ENCODE data around the gene ASNSD1.
"Not testable (repeated sequence)": the region's sequence is repeated elsewhere in the genome, so short reads cannot be mapped to it uniquely, and the experiment has no call there.

The ASNSD1 gene

DNA sequence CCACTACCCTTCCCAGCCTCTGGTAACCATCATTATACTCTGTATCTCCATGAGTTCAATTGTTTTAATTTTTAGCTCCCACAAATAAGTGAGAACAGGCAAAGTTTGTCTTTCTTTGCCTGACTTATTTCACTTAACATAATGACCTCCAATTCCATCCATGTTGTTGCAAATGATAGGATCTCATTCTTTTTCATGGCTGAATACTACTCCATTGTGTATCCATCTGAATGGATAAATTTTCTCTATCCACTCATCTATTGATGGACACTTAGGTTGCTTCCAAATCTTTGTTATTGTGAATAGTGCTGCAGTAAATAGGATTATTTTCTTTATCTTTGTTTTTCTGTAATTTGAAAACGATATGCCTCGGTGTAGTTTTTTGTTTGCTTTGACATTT lies 39.4 kb downstream of the ASNSD1 start:
- POLR2A ChIA-PET (ENCODE audit: low non-redundant PET): no interaction called here
- no peak for DNase-seq (ENCODE audit: low spot score)
- CTCF ChIA-PET: interaction anchor here (1.4 kb wide), 1 partner anchor 40 kb away, joined by 8 read pairs; the partner anchor contains the start of gene ASNSD1
- TF ChIP-seq, protein P1, sequence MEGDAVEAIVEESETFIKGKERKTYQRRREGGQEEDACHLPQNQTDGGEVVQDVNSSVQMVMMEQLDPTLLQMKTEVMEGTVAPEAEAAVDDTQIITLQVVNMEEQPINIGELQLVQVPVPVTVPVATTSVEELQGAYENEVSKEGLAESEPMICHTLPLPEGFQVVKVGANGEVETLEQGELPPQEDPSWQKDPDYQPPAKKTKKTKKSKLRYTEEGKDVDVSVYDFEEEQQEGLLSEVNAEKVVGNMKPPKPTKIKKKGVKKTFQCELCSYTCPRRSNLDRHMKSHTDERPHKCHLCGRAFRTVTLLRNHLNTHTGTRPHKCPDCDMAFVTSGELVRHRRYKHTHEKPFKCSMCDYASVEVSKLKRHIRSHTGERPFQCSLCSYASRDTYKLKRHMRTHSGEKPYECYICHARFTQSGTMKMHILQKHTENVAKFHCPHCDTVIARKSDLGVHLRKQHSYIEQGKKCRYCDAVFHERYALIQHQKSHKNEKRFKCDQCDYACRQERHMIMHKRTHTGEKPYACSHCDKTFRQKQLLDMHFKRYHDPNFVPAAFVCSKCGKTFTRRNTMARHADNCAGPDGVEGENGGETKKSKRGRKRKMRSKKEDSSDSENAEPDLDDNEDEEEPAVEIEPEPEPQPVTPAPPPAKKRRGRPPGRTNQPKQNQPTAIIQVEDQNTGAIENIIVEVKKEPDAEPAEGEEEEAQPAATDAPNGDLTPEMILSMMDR (conservative IDR thresholded peaks at IDR 0.05; ENCODE audit: low read depth): no peak
- H3K27ac ChIP-seq: no peak overlapping the region

DNA sequence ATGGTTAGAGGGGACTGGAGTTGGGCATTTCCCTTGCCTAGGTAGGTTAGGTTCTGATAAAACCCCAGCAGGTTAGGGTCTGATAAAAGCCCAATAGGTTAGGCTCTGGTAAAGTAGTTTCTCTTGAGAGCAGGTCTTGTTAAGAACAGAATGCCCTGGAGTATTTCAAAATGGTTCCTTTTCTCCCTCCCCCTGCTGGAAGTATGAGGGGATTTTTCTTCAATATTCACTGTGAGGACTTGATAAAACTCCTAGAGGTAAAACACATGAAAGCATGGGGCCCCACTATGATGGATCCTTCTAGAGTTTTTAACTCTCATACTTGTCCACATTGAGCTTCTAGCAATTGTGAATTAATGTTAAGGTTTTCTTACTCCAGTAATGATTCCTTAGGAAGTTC lies 40.8 kb downstream of the ASNSD1 start:
- H3K27ac ChIP-seq: no peak overlapping the region
- ChIA-PET POLR2A (ENCODE audit: low non-redundant PET) (no interaction called here), CTCF (interaction anchor here (0.7 to 1.5 kb wide), 3 partner anchors 41 to 136 kb away, joined by 4 to 8 read pairs (median 5); partner anchors contain the start of gene ASNSD1)
- no peak for DNase-seq (ENCODE audit: low spot score)
- TF ChIP-seq, protein P1 (conservative IDR thresholded peaks at IDR 0.05; ENCODE audit: low read depth): no peak

DNA sequence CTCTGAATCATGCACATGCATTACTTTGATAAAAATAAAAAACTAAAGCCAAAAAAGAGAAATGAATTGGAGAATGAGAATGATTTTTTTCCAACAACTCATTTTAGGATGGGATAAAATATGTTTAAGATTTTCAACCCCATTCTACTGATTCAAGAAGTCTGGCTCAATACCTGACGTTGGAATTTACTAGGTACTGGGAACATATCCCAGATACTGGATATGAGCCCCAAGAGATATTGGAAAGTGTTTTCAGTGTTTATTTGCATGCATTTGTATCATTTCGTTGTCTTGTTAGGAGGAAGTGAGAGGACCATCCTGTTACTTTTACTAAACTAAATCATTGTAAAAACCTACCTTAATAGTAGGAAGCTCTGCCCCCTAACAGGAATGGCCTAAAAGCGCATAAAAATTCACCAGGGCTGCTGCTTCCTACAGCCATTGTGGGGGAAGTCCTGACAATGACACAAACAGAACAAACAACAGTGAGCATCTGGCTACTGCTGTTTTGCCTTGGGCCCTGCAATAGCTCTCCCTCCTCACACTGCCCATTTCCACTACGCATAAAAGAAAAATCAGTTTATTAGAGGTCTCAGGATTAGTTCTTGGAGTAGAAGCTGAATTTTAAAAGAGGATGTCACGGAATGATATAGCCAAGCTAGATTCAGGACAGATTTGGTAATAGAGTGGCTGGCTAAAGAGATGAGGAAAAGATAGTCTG lies 48.4 kb downstream of the ASNSD1 start:
- TF ChIP-seq, protein P1 (conservative IDR thresholded peaks at IDR 0.05; ENCODE audit: low read depth): no peak
- no peak for DNase-seq (ENCODE audit: low spot score)
- H3K27ac ChIP-seq: no peak overlapping the region
- CTCF ChIA-PET: interaction anchor here (0.5 to 1.6 kb wide), 2 partner anchors 40 to 49 kb away, joined by 3 read pairs; partner anchors contain the start of gene ASNSD1
- POLR2A ChIA-PET (ENCODE audit: low non-redundant PET): no interaction called here

DNA sequence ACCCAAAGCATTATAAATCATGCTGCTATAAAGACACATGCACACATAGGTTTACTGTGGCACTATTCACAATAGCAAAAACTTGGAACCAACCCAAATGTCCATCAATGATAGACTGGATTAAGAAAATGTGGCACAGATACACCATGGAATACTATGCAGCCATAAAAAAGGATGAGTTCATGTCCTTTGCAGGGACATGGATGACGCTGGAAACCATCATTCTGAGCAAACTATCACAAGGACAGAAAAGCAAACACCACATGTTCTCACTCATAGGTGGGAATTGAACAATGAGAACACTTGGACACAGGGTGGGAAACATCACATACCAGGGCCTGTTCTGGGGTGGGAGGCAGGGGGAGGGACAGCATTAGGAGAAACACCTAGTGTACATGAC lies 56.3 kb downstream of the ASNSD1 start:
- DNase-seq (ENCODE audit: low spot score); POLR2A ChIA-PET (ENCODE audit: low non-redundant PET); H3K27ac ChIP-seq; CTCF ChIA-PET: not testable (repeated sequence)

DNA sequence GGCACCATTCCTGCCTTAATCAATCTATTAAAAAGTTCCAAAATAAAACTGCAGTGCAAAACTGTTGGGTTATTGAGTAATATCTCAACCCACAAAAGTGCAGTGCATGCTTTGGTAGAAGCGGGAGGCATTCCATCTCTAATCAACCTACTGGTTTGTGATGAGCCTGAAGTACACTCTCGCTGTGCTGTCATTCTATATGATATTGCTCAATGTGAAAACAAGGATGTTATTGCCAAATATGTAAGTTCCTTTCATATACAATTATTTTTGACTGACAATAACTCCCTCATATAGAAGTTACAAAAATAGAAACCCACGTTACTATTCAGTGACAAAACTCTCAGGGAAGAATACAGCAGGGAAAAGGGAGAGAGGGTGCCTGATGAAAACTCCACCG lies 58.3 kb downstream of the ASNSD1 start:
- DNase-seq (ENCODE audit: low spot score): no peak
- H3K27ac ChIP-seq: no peak overlapping the region
- TF ChIP-seq, protein P1 (conservative IDR thresholded peaks at IDR 0.05; ENCODE audit: low read depth): no peak
- ChIA-PET CTCF (interaction anchor here (0.6 kb wide), 1 partner anchor 281 kb away, joined by 5 read pairs; no protein-coding TSS in a partner anchor), POLR2A (ENCODE audit: low non-redundant PET) (no interaction called here)
